K562 (cell line): ENCODE data around the gene NT5C2. TPM values are rescaled to one million over a fixed set of nuclear protein-coding genes. Genes with fewer than 3 reads are reported as not detected.

Source experiments
- ATF3 ChIP-seq, 2 experiments: fragments of 450-650 bp in 1 of 2; sonication (generic) in 1 of 2; formaldehyde crosslinking in 1 of 2; IDR thresholded peaks in 1 of 2; conservative IDR thresholded peaks in 1 of 2; 2 replicates each; pipeline versions ENCODE4 v1.6.1 to v1.8.1; 2016 to 2023; ENCODE audit warnings: mild to moderate bottlenecking in 2 of 2, moderate library complexity in 2 of 2, inconsistent platforms in 1 of 2, missing genetic modification reagents in 1 of 2
- BMI1 ChIP-seq: fragments of 150-350 bp; IDR thresholded peaks from 2 replicates; pipeline ENCODE4 v1.6.1; 2014; ENCODE audit warnings: low read length
- CEBPG ChIP-seq, 3 experiments: fragments of 200-800 bp in 1 of 3; sonication (Bioruptor generic) in 1 of 3; sonication (generic) in 1 of 3; formaldehyde crosslinking in 1 of 3; IDR thresholded peaks in 2 of 3; conservative IDR thresholded peaks in 1 of 3; 2 replicates each; pipeline versions ENCODE4 v1.6.1 to v1.8.0; 2016 to 2022; ENCODE audit warnings: missing compliant biosample characterization in 2 of 3, missing genetic modification characterization in 2 of 3, mild to moderate bottlenecking in 1 of 3, missing genetic modification reagents in 1 of 3
- EZH2 ChIP-seq: IDR thresholded peaks from 2 replicates; pipeline ENCODE4 v1.6.1; 2012; ENCODE audit warnings: low read depth, mild to moderate bottlenecking, inconsistent platforms, low read length, borderline replicate concordance
- FOSL1 ChIP-seq: fragments of 200-800 bp; sonication (Bioruptor generic); conservative IDR thresholded peaks from 2 replicates; pipeline ENCODE4 v1.6.1; 2016; ENCODE audit warnings: missing genetic modification characterization, missing compliant biosample characterization
- FOXA3 ChIP-seq, 2 experiments: fragments of 450-650 bp in 1 of 2; sonication (generic) in 1 of 2; formaldehyde crosslinking; IDR thresholded peaks in 1 of 2; conservative IDR thresholded peaks in 1 of 2; 2 replicates each; pipeline versions ENCODE4 v1.4.0 to v1.8.0; 2020 to 2022; ENCODE audit warnings: mild to moderate bottlenecking in 2 of 2, missing genetic modification reagents in 1 of 2
- HDAC1 ChIP-seq, 2 experiments: fragments of 450-650 bp; IDR thresholded peaks; 2 replicates each; pipeline ENCODE4 v1.6.1; 2016 to 2017; ENCODE audit warnings: inconsistent platforms in 1 of 2, mild to moderate bottlenecking in 1 of 2, moderate library complexity in 1 of 2
- HNRNPUL1 ChIP-seq: fragments of 200-400 bp; formaldehyde crosslinking; IDR thresholded peaks from 2 replicates; pipeline ENCODE4 v1.6.1; 2017; ENCODE audit warnings: low read length
- MXI1 ChIP-seq: IDR thresholded peaks from 2 replicates; pipeline ENCODE4 v1.6.1; 2011; ENCODE audit warnings: low read depth, mild to moderate bottlenecking, improper control_type of control experiment, low read length
- NFE2L1 ChIP-seq: fragments of 450-650 bp; IDR thresholded peaks from 2 replicates; pipeline ENCODE4 v1.6.1; 2016; ENCODE audit warnings: missing genetic modification characterization, low read depth, mild to moderate bottlenecking, missing compliant biosample characterization, moderate library complexity, borderline replicate concordance
- SMARCA4 ChIP-seq: fragments of 450-650 bp; IDR thresholded peaks from 2 replicates; pipeline ENCODE4 v1.6.1; 2016
- SMARCE1 ChIP-seq: fragments of 450-650 bp; IDR thresholded peaks from 2 replicates; pipeline ENCODE4 v1.7.1; 2016; ENCODE audit warnings: mild to moderate bottlenecking
- TEAD4 ChIP-seq, 2 experiments: sonication (generic) in 1 of 2; formaldehyde crosslinking in 1 of 2; IDR thresholded peaks; 2 replicates each; pipeline versions ENCODE4 v1.6.1 to v1.8.0; 2012 to 2022; ENCODE audit warnings: borderline replicate concordance in 1 of 2, inconsistent platforms in 1 of 2, low read length in 1 of 2, mild to moderate bottlenecking in 1 of 2, missing genetic modification reagents in 1 of 2
- UBTF ChIP-seq, 2 experiments: IDR thresholded peaks; 2 replicates each; pipeline ENCODE4 v1.6.1; 2012; ENCODE audit warnings: improper control_type of control experiment in 2 of 2, low read depth in 2 of 2, low read length in 2 of 2, borderline replicate concordance in 1 of 2
- ZBED1 ChIP-seq: IDR thresholded peaks from 2 replicates; pipeline ENCODE4 v1.6.1; 2014
- ZNF785 ChIP-seq: fragments of 250-450 bp; sonication (Bioruptor Pico); IDR thresholded peaks from 2 replicates; pipeline ENCODE4 v1.4.0; 2020; ENCODE audit warnings: mild to moderate bottlenecking
- polyA plus RNA-seq, 8 experiments: library from polyadenylated mRNA; depleted of rRNA in 4 of 8; stranded (reverse) in 5 of 8; unstranded in 3 of 8; fragments of >200 nt; fragmentation: Nextera tagmentation in 2 of 8; fragmentation: Illumina TruSeq in 1 of 8; extraction: Ambion mirVana in 2 of 8; extraction: Trizol in 1 of 8; gene quantifications; 2 replicates each; pipeline versions ENCODE4 v1.2.1 to v1.2.3, GENCODE V29; 2011 to 2014; ENCODE audit warnings: inconsistent platforms in 1 of 8, missing spikeins in 1 of 8
- total RNA-seq, 7 experiments: library from RNA; depleted of rRNA in 6 of 7; stranded (reverse); fragments of >200 nt in 6 of 7; fragmentation: Illumina TruSeq in 2 of 7; extraction: Trizol in 2 of 7; gene quantifications; 2 replicates each; pipeline versions ENCODE4 v1.2.1 to v1.2.3, GENCODE V29; 2011 to 2021; ENCODE audit warnings: low replicate concordance in 1 of 7
- TF ChIP-seq, protein P1 (sequence below): fragments of 450-650 bp; IDR thresholded peaks from 2 replicates; pipeline ENCODE4 v1.6.1; 2016; ENCODE audit warnings: mild to moderate bottlenecking
- TF ChIP-seq, protein P2 (sequence below): sonication (generic); formaldehyde crosslinking; IDR thresholded peaks from 2 replicates; pipeline ENCODE4 v1.8.1; 2023; ENCODE audit warnings: mild to moderate bottlenecking, missing genetic modification reagents

The NT5C2 gene
- total and polyA plus RNA-seq, 9 of the 15 experiments (the other 6 are each of a cell fraction or from before 2014, with no cell fraction given) = 11.3 to 45.2 (median 27.7) TPM

GRCh38 chr10:103193820-103194529 is 903 bp upstream of the NT5C2 start (continued):
- TF ChIP-seq, protein P1, sequence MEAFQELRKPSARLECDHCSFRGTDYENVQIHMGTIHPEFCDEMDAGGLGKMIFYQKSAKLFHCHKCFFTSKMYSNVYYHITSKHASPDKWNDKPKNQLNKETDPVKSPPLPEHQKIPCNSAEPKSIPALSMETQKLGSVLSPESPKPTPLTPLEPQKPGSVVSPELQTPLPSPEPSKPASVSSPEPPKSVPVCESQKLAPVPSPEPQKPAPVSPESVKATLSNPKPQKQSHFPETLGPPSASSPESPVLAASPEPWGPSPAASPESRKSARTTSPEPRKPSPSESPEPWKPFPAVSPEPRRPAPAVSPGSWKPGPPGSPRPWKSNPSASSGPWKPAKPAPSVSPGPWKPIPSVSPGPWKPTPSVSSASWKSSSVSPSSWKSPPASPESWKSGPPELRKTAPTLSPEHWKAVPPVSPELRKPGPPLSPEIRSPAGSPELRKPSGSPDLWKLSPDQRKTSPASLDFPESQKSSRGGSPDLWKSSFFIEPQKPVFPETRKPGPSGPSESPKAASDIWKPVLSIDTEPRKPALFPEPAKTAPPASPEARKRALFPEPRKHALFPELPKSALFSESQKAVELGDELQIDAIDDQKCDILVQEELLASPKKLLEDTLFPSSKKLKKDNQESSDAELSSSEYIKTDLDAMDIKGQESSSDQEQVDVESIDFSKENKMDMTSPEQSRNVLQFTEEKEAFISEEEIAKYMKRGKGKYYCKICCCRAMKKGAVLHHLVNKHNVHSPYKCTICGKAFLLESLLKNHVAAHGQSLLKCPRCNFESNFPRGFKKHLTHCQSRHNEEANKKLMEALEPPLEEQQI = 0 out of 2 replicates have a peak, but pooled peaks have one; percentile 45
- TF ChIP-seq EZH2 (no peak), CEBPG (CRISPR knock-in tag; IDR thresholded peaks at IDR 0.05) (no peak), CEBPG (tag; conservative IDR thresholded peaks at IDR 0.05 in 1 of 2, IDR thresholded peaks at IDR 0.05 in 1 of 2) (no peak; a peak in 1 of 4 replicates), MXI1 (no peak), ZNF785 (CRISPR knock-in tag) (no peak), FOXA3 (CRISPR knock-in tag; conservative IDR thresholded peaks at IDR 0.05 in 1 of 2, IDR thresholded peaks at IDR 0.05 in 1 of 2) (no peak), ZBED1 (0 out of 2 replicates have a peak, but pooled peaks have one; percentile 48), HNRNPUL1 (no peak), UBTF (IDR thresholded peaks at IDR 0.05; ENCODE audit: borderline replicate concordance in 1 of 2, low read depth in 2 of 2, low read length in 2 of 2) (0 out of 4 replicates have a peak, but pooled peaks of 1 of the 2 experiments have one; percentile 30), FOSL1 (tag) (peak; percentile 83), NFE2L1 (no peak), TEAD4 (IDR thresholded peaks at IDR 0.05; ENCODE audit: low read length) (peak; percentile 84), TEAD4 (CRISPR knock-in tag; IDR thresholded peaks at IDR 0.05; ENCODE audit: borderline replicate concordance) (no peak), SMARCE1 (peak; percentile 77), ATF3 (IDR thresholded peaks at IDR 0.05) (peak; percentile 67; the same call in 1 of the 2 replicates), ATF3 (CRISPR knock-in tag; conservative IDR thresholded peaks at IDR 0.05) (no peak), BMI1 (no peak), SMARCA4 (peak; percentile 50; the same call in 1 of the 2 replicates), HDAC1 (IDR thresholded peaks at IDR 0.05) (peak in 1 of 2 experiments; percentile 75; a peak in 2 of 4 replicates)
- TF ChIP-seq, protein P2, sequence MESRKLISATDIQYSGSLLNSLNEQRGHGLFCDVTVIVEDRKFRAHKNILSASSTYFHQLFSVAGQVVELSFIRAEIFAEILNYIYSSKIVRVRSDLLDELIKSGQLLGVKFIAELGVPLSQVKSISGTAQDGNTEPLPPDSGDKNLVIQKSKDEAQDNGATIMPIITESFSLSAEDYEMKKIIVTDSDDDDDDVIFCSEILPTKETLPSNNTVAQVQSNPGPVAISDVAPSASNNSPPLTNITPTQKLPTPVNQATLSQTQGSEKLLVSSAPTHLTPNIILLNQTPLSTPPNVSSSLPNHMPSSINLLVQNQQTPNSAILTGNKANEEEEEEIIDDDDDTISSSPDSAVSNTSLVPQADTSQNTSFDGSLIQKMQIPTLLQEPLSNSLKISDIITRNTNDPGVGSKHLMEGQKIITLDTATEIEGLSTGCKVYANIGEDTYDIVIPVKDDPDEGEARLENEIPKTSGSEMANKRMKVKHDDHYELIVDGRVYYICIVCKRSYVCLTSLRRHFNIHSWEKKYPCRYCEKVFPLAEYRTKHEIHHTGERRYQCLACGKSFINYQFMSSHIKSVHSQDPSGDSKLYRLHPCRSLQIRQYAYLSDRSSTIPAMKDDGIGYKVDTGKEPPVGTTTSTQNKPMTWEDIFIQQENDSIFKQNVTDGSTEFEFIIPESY = no peak
